GM23338 (cell line): Measurements from ENCODE around the gene HMGCS2. TPM values are rescaled to one million over a fixed set of nuclear protein-coding genes. Genes with fewer than 3 reads are reported as not detected.

Source experiments
- ATAC-seq: fragments of 200-7000 bp; cut with Tn5 transposase; 3 replicates; pipeline ENCODE4 v1.9.1; 2020
- DNase-seq: peaks from one replicate; pipeline ENCODE4 v3.0.0-alpha.2; 2015; ENCODE audit warnings: low spot score
- H2AFZ ChIP-seq: fragments of 200-600 bp; sonication (generic); 2 replicates; pipeline ENCODE4 v1.8.0; 2016; ENCODE audit warnings: antibody characterized with exemption, mild to moderate bottlenecking, moderate library complexity
- H3F3A ChIP-seq: fragments of 200-600 bp; sonication (generic); replicated peaks from 2 replicates; pipeline ENCODE4 v1.8.0; 2017; ENCODE audit warnings: antibody characterized with exemption, mixed run types, low read depth
- H3K27ac ChIP-seq: fragments of 200-600 bp; sonication (generic); 2 replicates; pipeline ENCODE4 v1.6.1; 2016; ENCODE audit warnings: low read depth
- H3K27me3 ChIP-seq: fragments of 200-600 bp; sonication (generic); 2 replicates; pipeline ENCODE4 v1.8.0; 2016; ENCODE audit warnings: mild to moderate bottlenecking, mixed run types, moderate library complexity; ENCODE audit not compliant: insufficient read depth
- H3K36me3 ChIP-seq: fragments of 200-600 bp; sonication (generic); 2 replicates; pipeline ENCODE4 v1.8.0; 2016; ENCODE audit warnings: mild to moderate bottlenecking; ENCODE audit not compliant: insufficient read depth
- H3K4me1 ChIP-seq: fragments of 200-600 bp; sonication (generic); 2 replicates; pipeline ENCODE4 v1.8.0; 2016; ENCODE audit warnings: mild to moderate bottlenecking, moderate library complexity; ENCODE audit not compliant: insufficient read depth
- H3K4me2 ChIP-seq: fragments of 200-600 bp; sonication (generic); 2 replicates; pipeline ENCODE4 v1.7.1; 2017; ENCODE audit warnings: mixed run types
- H3K4me3 ChIP-seq: fragments of 200-600 bp; sonication (generic); 2 replicates; pipeline ENCODE4 v1.6.1; 2016; ENCODE audit warnings: mixed run types
- H3K79me2 ChIP-seq: fragments of 200-600 bp; sonication (generic); replicated peaks from 2 replicates; pipeline ENCODE4 v1.8.0; 2017; ENCODE audit warnings: mild to moderate bottlenecking; ENCODE audit not compliant: insufficient read depth
- H3K9me2 ChIP-seq: fragments of 200-600 bp; sonication (generic); 2 replicates; pipeline ENCODE4 v1.8.0; 2017; ENCODE audit not compliant: insufficient read depth
- H4K20me1 ChIP-seq: fragments of 200-600 bp; sonication (generic); replicated peaks from 2 replicates; pipeline ENCODE4 v1.8.0; 2017; ENCODE audit warnings: mild to moderate bottlenecking; ENCODE audit not compliant: insufficient read depth
- H3K27ac Mint-ChIP-seq: 2 replicates; pipeline ENCODE4 v1.8.0; 2020; ENCODE audit warnings: inconsistent platforms, mild to moderate bottlenecking, moderate library complexity, mixed read lengths
- H3K27me3 Mint-ChIP-seq: 3 replicates; pipeline ENCODE4 v1.8.0; 2022; ENCODE audit warnings: low read depth, mild to moderate bottlenecking, moderate library complexity, mixed read lengths, inconsistent platforms; ENCODE audit not compliant: insufficient read depth, poor library complexity
- H3K36me3 Mint-ChIP-seq: 3 replicates; pipeline ENCODE4 v1.8.0; 2021; ENCODE audit warnings: low read depth, mild to moderate bottlenecking, inconsistent platforms, moderate library complexity, mixed read lengths
- H3K4me1 Mint-ChIP-seq: 3 replicates; pipeline ENCODE4 v1.8.0; 2020; ENCODE audit warnings: mild to moderate bottlenecking, inconsistent platforms, mixed read lengths
- H3K4me3 Mint-ChIP-seq: 3 replicates; pipeline ENCODE4 v1.8.0; 2021; ENCODE audit warnings: moderate library complexity, mild to moderate bottlenecking, inconsistent platforms, mixed read lengths
- H3K9me3 Mint-ChIP-seq: 3 replicates; pipeline ENCODE4 v1.8.0; 2020; ENCODE audit warnings: moderate library complexity, mild to moderate bottlenecking, inconsistent platforms, mixed read lengths
- CTCF ChIP-seq, 2 experiments: fragments of 200-600 bp in 1 of 2; sonication (generic) in 1 of 2; conservative IDR thresholded peaks; 2 replicates each; pipeline versions ENCODE4 v1.5.1 to v1.6.1; 2016 to 2017; ENCODE audit warnings: antibody characterized with exemption in 2 of 2, low read depth in 2 of 2, mild to moderate bottlenecking in 2 of 2, moderate library complexity in 1 of 2
- EZH2 ChIP-seq: fragments of 200-600 bp; sonication (generic); IDR thresholded peaks from one replicate; pipeline ENCODE4 v1.8.0; 2017; ENCODE audit warnings: antibody characterized with exemption, mild to moderate bottlenecking, low read depth; ENCODE audit not compliant: unreplicated experiment
- EZH2phosphoT487 ChIP-seq: fragments of 200-600 bp; sonication (generic); IDR thresholded peaks from one replicate; pipeline ENCODE4 v1.8.1; 2018; ENCODE audit warnings: antibody characterized with exemption; ENCODE audit not compliant: unreplicated experiment
- REST ChIP-seq: IDR thresholded peaks from one replicate; pipeline ENCODE4 v1.6.1; 2018; ENCODE audit warnings: antibody characterized with exemption; ENCODE audit not compliant: unreplicated experiment
- STAT1 ChIP-seq: IDR thresholded peaks from one replicate; pipeline ENCODE4 v1.6.1; 2016; ENCODE audit warnings: antibody characterized with exemption; ENCODE audit not compliant: unreplicated experiment
- ZNF331 ChIP-seq: fragments of 250-450 bp; sonication (Bioruptor Pico); IDR thresholded peaks from 2 replicates; pipeline ENCODE4 v1.5.0; 2020; ENCODE audit warnings: low read depth, mild to moderate bottlenecking, moderate library complexity
- polyA plus RNA-seq: library from polyadenylated mRNA; unstranded; fragments of >200 nt; fragmentation: Nextera tagmentation; extraction: Ambion mirVana; gene quantifications from 2 replicates; pipeline ENCODE4 v1.2.1, GENCODE V29; 2016
- total RNA-seq: library from RNA; depleted of rRNA; stranded (reverse); fragments of >200 nt; shearing (Covaris generic); gene quantifications from 2 replicates; pipeline ENCODE4 v1.2.3, GENCODE V29; 2014
- TF ChIP-seq, protein P1 (sequence below): fragments of 250-450 bp; sonication (Bioruptor Pico); IDR thresholded peaks from 2 replicates; pipeline ENCODE4 v1.5.0; 2020; ENCODE audit warnings: mild to moderate bottlenecking, moderate library complexity
- TF ChIP-seq, protein P2 (sequence below): IDR thresholded peaks from 2 replicates; pipeline ENCODE4 v1.6.1; 2016; ENCODE audit warnings: antibody characterized with exemption

HMGCS2 gene
- total and polyA plus RNA-seq, 2 experiments from 2014 or later: not detected

- Mint-ChIP-seq H3K36me3 (no peaks in the 10 kb centered on the region), H3K27me3 (peaks cover 1% of the 10 kb centered on the region), H3K9me3 (no peaks in the 10 kb centered on the region), H3K27ac (no peak overlapping the region), H3K4me1 (peaks cover 13% of the 10 kb centered on the region), H3K4me3 (no peak overlapping the region)
- no peak overlapping the region for H2AFZ ChIP-seq
- H3K27me3 ChIP-seq: no peaks in the 10 kb centered on the region
- H3K4me3 ChIP-seq: no peak overlapping the region
- TF ChIP-seq REST (no peak), ZNF331 (CRISPR knock-in tag) (no peak), EZH2 (no peak), EZH2phosphoT487 (no peak), STAT1 (no peak), CTCF (conservative IDR thresholded peaks at IDR 0.05; ENCODE audit: low read depth in 2 of 2) (no peak)
- TF ChIP-seq, protein P1, sequence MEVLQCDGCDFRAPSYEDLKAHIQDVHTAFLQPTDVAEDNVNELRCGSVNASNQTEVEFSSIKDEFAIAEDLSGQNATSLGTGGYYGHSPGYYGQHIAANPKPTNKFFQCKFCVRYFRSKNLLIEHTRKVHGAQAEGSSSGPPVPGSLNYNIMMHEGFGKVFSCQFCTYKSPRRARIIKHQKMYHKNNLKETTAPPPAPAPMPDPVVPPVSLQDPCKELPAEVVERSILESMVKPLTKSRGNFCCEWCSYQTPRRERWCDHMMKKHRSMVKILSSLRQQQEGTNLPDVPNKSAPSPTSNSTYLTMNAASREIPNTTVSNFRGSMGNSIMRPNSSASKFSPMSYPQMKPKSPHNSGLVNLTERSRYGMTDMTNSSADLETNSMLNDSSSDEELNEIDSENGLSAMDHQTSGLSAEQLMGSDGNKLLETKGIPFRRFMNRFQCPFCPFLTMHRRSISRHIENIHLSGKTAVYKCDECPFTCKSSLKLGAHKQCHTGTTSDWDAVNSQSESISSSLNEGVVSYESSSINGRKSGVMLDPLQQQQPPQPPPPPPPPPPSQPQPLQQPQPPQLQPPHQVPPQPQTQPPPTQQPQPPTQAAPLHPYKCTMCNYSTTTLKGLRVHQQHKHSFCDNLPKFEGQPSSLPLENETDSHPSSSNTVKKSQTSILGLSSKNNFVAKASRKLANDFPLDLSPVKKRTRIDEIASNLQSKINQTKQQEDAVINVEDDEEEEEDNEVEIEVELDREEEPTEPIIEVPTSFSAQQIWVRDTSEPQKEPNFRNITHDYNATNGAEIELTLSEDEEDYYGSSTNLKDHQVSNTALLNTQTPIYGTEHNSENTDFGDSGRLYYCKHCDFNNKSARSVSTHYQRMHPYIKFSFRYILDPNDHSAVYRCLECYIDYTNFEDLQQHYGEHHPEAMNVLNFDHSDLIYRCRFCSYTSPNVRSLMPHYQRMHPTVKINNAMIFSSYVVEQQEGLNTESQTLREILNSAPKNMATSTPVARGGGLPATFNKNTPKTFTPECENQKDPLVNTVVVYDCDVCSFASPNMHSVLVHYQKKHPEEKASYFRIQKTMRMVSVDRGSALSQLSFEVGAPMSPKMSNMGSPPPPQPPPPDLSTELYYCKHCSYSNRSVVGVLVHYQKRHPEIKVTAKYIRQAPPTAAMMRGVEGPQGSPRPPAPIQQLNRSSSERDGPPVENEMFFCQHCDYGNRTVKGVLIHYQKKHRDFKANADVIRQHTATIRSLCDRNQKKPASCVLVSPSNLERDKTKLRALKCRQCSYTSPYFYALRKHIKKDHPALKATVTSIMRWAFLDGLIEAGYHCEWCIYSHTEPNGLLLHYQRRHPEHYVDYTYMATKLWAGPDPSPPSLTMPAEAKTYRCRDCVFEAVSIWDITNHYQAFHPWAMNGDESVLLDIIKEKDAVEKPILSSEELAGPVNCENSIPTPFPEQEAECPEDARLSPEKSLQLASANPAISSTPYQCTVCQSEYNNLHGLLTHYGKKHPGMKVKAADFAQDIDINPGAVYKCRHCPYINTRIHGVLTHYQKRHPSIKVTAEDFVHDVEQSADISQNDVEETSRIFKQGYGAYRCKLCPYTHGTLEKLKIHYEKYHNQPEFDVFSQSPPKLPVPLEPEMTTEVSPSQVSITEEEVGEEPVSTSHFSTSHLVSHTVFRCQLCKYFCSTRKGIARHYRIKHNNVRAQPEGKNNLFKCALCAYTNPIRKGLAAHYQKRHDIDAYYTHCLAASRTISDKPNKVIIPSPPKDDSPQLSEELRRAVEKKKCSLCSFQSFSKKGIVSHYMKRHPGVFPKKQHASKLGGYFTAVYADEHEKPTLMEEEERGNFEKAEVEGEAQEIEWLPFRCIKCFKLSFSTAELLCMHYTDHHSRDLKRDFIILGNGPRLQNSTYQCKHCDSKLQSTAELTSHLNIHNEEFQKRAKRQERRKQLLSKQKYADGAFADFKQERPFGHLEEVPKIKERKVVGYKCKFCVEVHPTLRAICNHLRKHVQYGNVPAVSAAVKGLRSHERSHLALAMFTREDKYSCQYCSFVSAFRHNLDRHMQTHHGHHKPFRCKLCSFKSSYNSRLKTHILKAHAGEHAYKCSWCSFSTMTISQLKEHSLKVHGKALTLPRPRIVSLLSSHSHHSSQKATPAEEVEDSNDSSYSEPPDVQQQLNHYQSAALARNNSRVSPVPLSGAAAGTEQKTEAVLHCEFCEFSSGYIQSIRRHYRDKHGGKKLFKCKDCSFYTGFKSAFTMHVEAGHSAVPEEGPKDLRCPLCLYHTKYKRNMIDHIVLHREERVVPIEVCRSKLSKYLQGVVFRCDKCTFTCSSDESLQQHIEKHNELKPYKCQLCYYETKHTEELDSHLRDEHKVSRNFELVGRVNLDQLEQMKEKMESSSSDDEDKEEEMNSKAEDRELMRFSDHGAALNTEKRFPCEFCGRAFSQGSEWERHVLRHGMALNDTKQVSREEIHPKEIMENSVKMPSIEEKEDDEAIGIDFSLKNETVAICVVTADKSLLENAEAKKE (CRISPR knock-in tag): no peak
- TF ChIP-seq, protein P2, sequence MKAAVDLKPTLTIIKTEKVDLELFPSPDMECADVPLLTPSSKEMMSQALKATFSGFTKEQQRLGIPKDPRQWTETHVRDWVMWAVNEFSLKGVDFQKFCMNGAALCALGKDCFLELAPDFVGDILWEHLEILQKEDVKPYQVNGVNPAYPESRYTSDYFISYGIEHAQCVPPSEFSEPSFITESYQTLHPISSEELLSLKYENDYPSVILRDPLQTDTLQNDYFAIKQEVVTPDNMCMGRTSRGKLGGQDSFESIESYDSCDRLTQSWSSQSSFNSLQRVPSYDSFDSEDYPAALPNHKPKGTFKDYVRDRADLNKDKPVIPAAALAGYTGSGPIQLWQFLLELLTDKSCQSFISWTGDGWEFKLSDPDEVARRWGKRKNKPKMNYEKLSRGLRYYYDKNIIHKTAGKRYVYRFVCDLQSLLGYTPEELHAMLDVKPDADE: no peak
- H3F3A ChIP-seq: no peaks in the 10 kb centered on the region
- H3K4me2 ChIP-seq: no peak overlapping the region
- H3K9me2 ChIP-seq: no peaks in the 10 kb centered on the region
- no peaks in the 10 kb centered on the region for H3K36me3 ChIP-seq
- no peaks in the 10 kb centered on the region for H3K79me2 ChIP-seq
- ATAC-seq (no peak), DNase-seq (no peak)
- H3K27ac ChIP-seq: no peak overlapping the region
- H3K4me1 ChIP-seq: peaks cover 13% of the 10 kb centered on the region; the same call in 1 of the 2 replicates
- no peaks in the 10 kb centered on the region for H4K20me1 ChIP-seq
These were observed 3.6 kb upstream of the HMGCS2 start for GRCh38 chr1:119772298-119772697.
